Hepatocyte (in vitro differentiated cells): Measurements from ENCODE around the gene TTLL12.

ENCODE experiments used
- CTCF ChIP-seq: fragments of 200-600 bp; sonication (generic); IDR thresholded peaks from 2 replicates; pipeline ENCODE4 v1.5.1; 2016; ENCODE audit warnings: antibody characterized with exemption, mild to moderate bottlenecking; ENCODE audit not compliant: poor library complexity
- EZH2 ChIP-seq: fragments of 200-600 bp; sonication (generic); IDR thresholded peaks from 2 replicates; pipeline ENCODE4 v1.6.1; 2016; ENCODE audit warnings: antibody characterized with exemption, mild to moderate bottlenecking, borderline replicate concordance
- EZH2phosphoT487 ChIP-seq: fragments of 200-600 bp; sonication (generic); IDR thresholded peaks from one replicate; pipeline ENCODE4 v1.6.1; 2018; ENCODE audit warnings: antibody characterized with exemption, mild to moderate bottlenecking, low read depth, moderate library complexity; ENCODE audit not compliant: unreplicated experiment, severe bottlenecking

- no peak for TF ChIP-seq CTCF
- no peak for TF ChIP-seq EZH2
- no peak for TF ChIP-seq EZH2phosphoT487
Measured at GRCh38 chr22:43155789-43156188, 31.1 kb downstream of the TTLL12 start.
